ENCODE data around the gene MGARP.

MGARP gene

DNA sequence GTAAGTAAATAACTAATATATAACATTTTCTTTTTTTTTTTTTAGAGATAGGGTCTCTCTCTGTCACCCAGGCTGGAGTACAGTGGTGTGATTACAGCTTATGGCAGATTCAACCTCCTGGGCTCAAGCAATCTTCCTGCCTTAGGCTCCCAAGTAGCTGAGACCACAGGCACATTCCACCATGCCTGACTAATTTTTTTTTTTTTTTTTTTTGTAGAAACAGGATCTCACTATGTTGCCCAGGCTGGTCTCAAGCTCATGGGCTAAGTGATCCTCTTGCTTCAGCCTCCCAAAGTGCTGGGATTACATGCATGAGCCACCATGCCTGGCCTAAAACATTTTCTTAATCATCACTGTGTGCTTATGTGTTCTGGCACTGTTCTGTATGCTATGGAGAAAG lies 32.8 kb downstream of the MGARP start:
- Histone ChIP-seq H3K27ac (ENCODE audit: extremely low read depth, low read depth, low read length) (no peak overlapping the region), H3K9me3 (ENCODE audit: control insufficient read depth, insufficient read depth, low read depth, low read length) (no peaks in the 10 kb centered on the region), H3K36me3 (ENCODE audit: control insufficient read depth in 2 of 2, insufficient read depth in 1 of 2, low read length in 2 of 2) (no peaks in the 10 kb centered on the region), H3K4me3 (ENCODE audit: low read depth, low read length) (no peak overlapping the region), H3K4me1 (ENCODE audit: control insufficient read depth, insufficient read depth, low read length) (no peaks in the 10 kb centered on the region; the same call in 1 of the 2 replicates)
- ChIA-PET POLR2A (no interaction called here), CTCF (interaction anchor here (0.6 to 0.7 kb wide), 2 partner anchors 21 to 128 kb away, joined by 3 read pairs; no protein-coding TSS in a partner anchor)
- TF ChIP-seq ZNF121 (tag by site-specific recombination; IDR thresholded peaks at IDR 0.05) = 0 out of 2 replicates have a peak, but pooled peaks have one; percentile 48
- peak; percentile 55 for TF ChIP-seq ZNF335 (tag by site-specific recombination; conservative IDR thresholded peaks at IDR 0.05)
- TF ChIP-seq, protein P1, sequence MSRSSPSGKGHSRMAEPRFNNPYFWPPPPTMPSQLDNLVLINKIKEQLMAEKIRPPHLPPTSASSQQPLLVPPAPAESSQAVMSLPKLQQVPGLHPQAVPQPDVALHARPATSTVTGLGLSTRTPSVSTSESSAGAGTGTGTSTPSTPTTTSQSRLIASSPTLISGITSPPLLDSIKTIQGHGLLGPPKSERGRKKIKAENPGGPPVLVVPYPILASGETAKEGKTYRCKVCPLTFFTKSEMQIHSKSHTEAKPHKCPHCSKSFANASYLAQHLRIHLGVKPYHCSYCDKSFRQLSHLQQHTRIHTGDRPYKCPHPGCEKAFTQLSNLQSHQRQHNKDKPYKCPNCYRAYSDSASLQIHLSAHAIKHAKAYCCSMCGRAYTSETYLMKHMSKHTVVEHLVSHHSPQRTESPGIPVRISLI (tag by site-specific recombination; IDR thresholded peaks at IDR 0.05) = peak; percentile 69
- TF ChIP-seq ZNF223 (tag by site-specific recombination; IDR thresholded peaks at IDR 0.05) = no peak

DNA sequence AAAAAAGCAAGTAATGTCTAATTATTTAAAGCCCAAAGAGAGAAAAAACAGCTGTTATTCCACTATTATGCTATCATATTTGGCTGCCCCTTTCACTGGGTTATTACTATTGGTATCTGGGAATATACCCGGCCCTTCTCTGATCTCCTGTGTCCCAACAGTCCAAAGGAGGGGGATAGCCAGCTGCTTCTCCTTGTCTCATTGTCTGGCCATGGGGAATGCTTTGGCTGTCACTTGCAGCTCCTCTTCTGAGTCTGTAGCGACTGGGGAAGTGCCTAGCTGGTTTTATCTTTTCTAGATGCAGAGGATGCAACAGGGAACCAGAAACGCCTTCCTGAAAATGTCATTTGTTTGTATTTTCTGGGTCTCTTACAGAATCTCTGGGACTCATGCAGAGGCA lies 33.9 kb downstream of the MGARP start:
- POLR2A ChIA-PET = no interaction called here
- H3K4me1 ChIP-seq (ENCODE audit: control insufficient read depth, insufficient read depth, low read length) = no peaks in the 10 kb centered on the region; the same call in 1 of the 2 replicates
- CTCF ChIA-PET = interaction anchor here (0.6 to 0.7 kb wide), 2 partner anchors 34 to 357 kb away, joined by 3 to 4 read pairs; partner anchors contain the start of gene MGARP
- TF ChIP-seq YY2 (tag by site-specific recombination; IDR thresholded peaks at IDR 0.05) = no peak
- TF ChIP-seq ZNF558 (tag by site-specific recombination; IDR thresholded peaks at IDR 0.05) = no peak
- no peak for TF ChIP-seq ZNF623 (tag by site-specific recombination; IDR thresholded peaks at IDR 0.05)
- TF ChIP-seq, protein P2, sequence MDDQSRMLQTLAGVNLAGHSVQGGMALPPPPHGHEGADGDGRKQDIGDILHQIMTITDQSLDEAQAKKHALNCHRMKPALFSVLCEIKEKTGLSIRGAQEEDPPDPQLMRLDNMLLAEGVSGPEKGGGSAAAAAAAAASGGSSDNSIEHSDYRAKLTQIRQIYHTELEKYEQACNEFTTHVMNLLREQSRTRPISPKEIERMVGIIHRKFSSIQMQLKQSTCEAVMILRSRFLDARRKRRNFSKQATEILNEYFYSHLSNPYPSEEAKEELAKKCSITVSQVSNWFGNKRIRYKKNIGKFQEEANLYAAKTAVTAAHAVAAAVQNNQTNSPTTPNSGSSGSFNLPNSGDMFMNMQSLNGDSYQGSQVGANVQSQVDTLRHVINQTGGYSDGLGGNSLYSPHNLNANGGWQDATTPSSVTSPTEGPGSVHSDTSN (CRISPR knock-in tag; IDR thresholded peaks at IDR 0.05) = no peak
- TF ChIP-seq ZNF16 (tag by site-specific recombination; IDR thresholded peaks at IDR 0.05; ENCODE audit: low read depth) = no peak
- TF ChIP-seq BCL11A (tag by site-specific recombination; IDR thresholded peaks at IDR 0.05; ENCODE audit: low read depth) = no peak
- no peak for TF ChIP-seq MZF1 (tag by site-specific recombination; IDR thresholded peaks at IDR 0.05; ENCODE audit: borderline replicate concordance)
- no peak for TF ChIP-seq BCL11B (tag by site-specific recombination; IDR thresholded peaks at IDR 0.05; ENCODE audit: low read depth)
- no peak for TF ChIP-seq KLF7 (tag by site-specific recombination; IDR thresholded peaks at IDR 0.05; ENCODE audit: borderline replicate concordance)
- TF ChIP-seq, protein P3, sequence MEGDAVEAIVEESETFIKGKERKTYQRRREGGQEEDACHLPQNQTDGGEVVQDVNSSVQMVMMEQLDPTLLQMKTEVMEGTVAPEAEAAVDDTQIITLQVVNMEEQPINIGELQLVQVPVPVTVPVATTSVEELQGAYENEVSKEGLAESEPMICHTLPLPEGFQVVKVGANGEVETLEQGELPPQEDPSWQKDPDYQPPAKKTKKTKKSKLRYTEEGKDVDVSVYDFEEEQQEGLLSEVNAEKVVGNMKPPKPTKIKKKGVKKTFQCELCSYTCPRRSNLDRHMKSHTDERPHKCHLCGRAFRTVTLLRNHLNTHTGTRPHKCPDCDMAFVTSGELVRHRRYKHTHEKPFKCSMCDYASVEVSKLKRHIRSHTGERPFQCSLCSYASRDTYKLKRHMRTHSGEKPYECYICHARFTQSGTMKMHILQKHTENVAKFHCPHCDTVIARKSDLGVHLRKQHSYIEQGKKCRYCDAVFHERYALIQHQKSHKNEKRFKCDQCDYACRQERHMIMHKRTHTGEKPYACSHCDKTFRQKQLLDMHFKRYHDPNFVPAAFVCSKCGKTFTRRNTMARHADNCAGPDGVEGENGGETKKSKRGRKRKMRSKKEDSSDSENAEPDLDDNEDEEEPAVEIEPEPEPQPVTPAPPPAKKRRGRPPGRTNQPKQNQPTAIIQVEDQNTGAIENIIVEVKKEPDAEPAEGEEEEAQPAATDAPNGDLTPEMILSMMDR (tag by site-specific recombination; IDR thresholded peaks at IDR 0.05) = no peak
- TF ChIP-seq ZNF701 (tag by site-specific recombination; IDR thresholded peaks at IDR 0.05) = no peak
- TF ChIP-seq, protein P4, sequence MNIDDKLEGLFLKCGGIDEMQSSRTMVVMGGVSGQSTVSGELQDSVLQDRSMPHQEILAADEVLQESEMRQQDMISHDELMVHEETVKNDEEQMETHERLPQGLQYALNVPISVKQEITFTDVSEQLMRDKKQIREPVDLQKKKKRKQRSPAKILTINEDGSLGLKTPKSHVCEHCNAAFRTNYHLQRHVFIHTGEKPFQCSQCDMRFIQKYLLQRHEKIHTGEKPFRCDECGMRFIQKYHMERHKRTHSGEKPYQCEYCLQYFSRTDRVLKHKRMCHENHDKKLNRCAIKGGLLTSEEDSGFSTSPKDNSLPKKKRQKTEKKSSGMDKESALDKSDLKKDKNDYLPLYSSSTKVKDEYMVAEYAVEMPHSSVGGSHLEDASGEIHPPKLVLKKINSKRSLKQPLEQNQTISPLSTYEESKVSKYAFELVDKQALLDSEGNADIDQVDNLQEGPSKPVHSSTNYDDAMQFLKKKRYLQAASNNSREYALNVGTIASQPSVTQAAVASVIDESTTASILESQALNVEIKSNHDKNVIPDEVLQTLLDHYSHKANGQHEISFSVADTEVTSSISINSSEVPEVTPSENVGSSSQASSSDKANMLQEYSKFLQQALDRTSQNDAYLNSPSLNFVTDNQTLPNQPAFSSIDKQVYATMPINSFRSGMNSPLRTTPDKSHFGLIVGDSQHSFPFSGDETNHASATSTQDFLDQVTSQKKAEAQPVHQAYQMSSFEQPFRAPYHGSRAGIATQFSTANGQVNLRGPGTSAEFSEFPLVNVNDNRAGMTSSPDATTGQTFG (tag by site-specific recombination; IDR thresholded peaks at IDR 0.05; ENCODE audit: borderline replicate concordance) = no peak
- H3K27ac ChIP-seq (ENCODE audit: extremely low read depth, low read depth, low read length) = no peak overlapping the region
- no peak overlapping the region for H3K4me3 ChIP-seq (ENCODE audit: low read depth, low read length)
- no peaks in the 10 kb centered on the region for H3K36me3 ChIP-seq (ENCODE audit: control insufficient read depth in 2 of 2, insufficient read depth in 1 of 2, low read length in 2 of 2)
- no peaks in the 10 kb centered on the region for H3K9me3 ChIP-seq (ENCODE audit: control insufficient read depth, insufficient read depth, low read depth, low read length)

Measured in HEK293 (cell line).